ENCODE measurements around the gene KCNQ5. TPM values are rescaled to one million over a fixed set of nuclear protein-coding genes. Genes with fewer than 3 reads are reported as not detected.

Gene KCNQ5
- total RNA-seq, 1 donor from 2014 or later: 0.49 TPM

DNA sequence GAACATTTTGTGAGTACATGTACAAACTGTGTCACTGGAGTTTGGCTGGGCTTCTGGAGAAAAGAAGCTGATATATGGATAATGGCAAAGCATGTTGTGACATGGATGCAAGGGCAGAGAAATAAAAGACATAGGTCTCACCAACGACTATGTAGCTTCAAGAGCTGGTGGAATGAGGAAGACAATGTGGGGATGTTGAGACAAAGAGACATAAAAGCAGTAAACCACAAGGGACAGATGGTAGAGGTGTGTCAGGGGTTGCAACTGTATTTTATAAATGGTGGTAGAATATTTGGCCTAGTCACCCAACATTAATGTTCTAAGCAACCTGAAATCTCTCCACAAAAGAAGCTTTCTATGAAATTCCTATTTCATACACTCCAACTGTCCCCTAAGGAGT lies 199.0 kb downstream of the KCNQ5 start:
- intact Hi-C loops (cut with DNase I): loop anchor here (10.0 kb wide), 1 partner anchor 164 kb away; no protein-coding TSS in a partner anchor
- no peak for ATAC-seq
- DNase-seq (ENCODE audit: low spot score): no peak

DNA sequence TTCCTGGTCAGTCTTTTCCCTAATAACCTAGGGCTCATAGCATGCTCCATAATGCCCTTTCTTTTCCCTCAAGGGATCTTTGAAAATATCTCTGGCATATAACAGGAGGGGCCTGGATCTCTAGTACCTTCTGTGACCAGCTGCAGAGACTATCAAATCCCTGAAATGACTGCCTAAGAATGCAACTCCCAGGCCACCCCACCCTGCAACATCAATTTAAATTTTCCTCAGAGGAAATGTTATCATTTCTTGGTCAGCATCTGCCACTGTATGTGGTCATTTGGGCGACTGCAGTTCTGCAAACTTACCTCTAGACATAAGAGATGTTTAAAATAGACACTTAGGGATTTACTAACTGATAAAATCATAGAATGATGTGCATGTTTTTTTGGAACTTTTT lies 200.2 kb downstream of the KCNQ5 start:
- DNase-seq (ENCODE audit: low spot score) (no peak), ATAC-seq (no peak)
- intact Hi-C loops (cut with DNase I): loop anchor here (10.0 kb wide), 1 partner anchor 163 kb away; no protein-coding TSS in a partner anchor

DNA sequence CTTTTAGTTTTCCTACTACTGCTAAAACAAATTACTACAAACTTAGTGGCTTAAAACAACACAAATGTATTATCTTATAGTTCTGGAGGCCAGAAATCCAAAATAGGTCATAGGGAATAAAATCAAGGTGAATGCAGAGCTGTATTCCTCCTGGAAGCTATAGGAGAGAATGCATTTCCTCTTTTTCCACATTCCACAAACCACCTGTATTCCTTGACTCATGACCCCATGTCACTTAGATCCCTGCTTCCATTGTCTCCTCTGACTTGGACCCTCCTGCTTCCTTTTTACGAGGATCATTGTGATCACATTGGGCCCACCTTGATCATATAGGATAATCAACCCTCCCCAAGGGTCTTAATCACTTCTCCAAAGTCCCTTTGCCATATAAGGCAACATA lies 200.8 kb downstream of the KCNQ5 start:
- DNase-seq (ENCODE audit: low spot score) (no peak), ATAC-seq (no peak)
- intact Hi-C loops (cut with DNase I): loop anchor here (10.0 kb wide), 1 partner anchor 162 kb away; no protein-coding TSS in a partner anchor

DNA sequence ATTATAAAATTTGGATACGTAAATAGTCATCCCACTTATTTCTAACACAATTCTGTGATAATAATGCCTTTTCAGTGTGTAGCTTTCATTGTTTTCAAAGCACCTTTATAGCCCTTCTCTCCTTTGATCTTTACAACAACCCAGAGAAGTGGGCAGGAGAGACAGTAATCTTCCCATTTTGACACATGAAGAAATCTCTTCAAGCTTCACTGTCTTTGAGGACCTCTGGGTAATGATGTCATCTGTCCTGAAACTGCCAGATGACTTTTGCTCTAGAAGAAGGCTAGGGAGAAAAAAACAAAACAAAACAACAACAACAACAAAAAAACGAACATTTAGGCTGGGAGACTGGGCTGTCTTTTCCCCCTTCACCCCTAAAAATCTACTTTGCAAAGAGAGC lies 203.0 kb downstream of the KCNQ5 start:
- DNase-seq (ENCODE audit: low spot score): no peak
- intact Hi-C loops (cut with DNase I): loop anchor here (10.0 kb wide), 1 partner anchor 160 kb away; no protein-coding TSS in a partner anchor
- no peak for ATAC-seq

DNA sequence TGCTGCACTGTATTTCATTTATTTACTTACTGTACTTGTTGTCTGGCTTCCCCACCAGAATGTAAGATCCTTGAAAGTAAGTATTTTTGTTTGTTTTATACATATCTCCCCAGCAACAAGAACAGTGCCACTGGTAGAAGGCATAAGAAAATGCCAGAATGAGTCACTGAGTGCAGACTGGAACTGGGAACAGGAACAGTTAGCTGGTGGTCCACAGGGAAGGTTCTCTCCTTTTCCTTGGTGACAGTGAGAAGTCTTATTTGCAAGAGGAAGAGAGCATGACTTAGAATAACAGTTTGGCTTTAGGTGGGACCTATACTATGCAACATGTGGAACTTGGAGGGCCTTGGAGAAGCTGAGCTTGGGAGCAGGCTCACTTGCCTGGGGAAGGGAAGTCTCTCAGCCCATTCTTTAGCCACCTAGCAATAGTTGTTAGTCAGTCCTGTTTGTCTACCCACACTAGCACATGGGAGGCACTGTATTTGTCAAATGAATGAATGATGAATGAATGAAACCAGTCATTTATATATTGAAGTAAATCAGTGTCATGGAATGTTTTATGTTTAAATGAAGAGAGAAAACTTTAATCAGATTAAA lies 203.5 kb downstream of the KCNQ5 start:
- no peak for ATAC-seq
- intact Hi-C loops (cut with DNase I): loop anchor here (10.0 kb wide), 1 partner anchor 159 kb away; no protein-coding TSS in a partner anchor
- DNase-seq (ENCODE audit: low spot score): no peak

DNA sequence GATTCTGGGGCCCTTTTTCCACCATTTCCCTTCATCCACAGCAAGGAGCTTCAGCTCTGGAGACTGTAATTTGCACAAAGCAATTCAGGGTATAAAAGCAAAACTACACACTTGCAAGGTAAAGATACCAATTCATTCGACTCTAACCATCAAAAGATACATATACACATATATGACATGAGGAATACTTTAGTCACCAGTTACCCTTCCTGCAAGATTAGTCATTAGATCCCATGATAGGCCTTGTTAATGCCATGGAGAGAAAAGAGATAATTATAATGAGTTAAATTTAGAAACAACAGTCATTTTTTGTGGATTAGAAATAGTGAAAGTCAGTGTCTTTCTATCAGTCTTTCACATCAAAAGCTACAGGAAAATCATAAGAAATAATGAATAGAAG lies 204.2 kb downstream of the KCNQ5 start:
- DNase-seq (ENCODE audit: low spot score) (no peak), ATAC-seq (no peak)
- intact Hi-C loops (cut with DNase I): loop anchor here (10.0 kb wide), 1 partner anchor 159 kb away; no protein-coding TSS in a partner anchor

DNA sequence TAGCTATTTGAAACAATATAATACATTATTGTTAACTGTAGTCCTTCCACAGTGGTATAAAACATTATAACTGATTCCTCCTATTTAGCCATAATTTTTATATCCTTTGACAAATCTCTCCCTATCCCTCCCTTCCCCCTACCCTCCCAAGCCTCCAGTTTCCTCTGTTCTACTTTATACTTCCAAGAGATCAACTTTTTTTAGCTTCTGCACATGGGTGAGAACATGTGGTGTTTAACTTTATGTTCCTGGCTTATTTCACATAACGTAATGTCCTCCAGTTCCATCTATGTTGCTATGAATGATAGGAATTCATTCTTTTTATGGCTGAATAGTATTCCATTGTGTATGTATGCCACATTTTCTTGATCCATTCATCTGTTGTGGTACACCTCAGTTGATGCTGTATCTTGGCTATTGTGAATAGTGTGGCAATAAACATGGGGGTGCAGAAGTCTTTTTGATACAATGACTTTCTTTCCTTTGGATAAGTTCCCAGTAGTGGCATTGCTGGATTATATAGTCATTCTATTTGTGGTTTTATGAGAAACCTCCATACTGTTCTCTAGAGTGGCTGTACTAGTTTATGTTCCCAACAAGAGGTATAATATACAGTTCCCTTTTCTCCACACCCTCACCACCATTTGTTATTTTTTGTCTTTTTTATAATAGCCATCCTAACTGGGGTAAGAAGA lies 205.0 kb downstream of the KCNQ5 start:
- DNase-seq (ENCODE audit: low spot score): no peak
- no peak for ATAC-seq
- intact Hi-C loops (cut with DNase I): loop anchor here (10.0 kb wide), 1 partner anchor 158 kb away; no protein-coding TSS in a partner anchor

DNA sequence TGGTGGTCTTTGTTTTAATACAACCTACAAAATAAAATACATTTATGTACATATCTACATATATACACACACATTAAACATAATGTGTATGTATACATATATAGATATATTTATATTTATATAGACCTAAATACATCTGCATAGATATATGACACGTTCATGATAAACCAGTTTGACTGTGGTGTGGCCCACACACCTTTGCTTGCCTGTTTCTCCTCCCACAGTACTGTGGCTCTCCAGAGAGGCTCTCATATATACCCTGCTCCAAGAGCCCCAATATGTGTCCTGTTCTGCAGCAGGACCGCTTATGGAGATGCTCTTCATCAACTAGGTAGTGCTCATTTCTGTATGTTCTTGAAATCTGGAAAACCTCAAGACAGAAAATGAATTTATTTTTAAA lies 207.0 kb downstream of the KCNQ5 start:
- ATAC-seq (no peak), DNase-seq (ENCODE audit: low spot score) (no peak)
- intact Hi-C loops (cut with DNase I): loop anchor here (10.0 kb wide), 1 partner anchor 156 kb away; no protein-coding TSS in a partner anchor

DNA sequence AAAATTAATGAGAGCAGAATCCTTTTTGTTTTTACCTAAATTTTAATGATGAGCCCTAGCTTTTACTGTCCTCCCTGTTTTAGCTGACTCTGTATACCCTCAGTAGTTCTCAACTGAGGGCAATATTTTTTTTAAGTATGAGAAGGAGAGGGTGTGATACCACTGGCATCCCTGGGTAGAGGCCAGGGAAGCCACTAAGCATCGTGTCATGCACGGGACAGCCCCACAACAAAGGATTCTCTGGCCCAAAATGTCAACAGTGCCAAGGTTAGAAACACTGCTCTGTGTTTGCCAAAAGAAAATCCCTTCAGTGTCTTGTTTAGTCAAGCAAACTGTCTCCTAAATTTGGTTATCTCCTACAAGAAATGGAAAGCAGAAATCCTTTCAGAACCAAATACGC lies 210.4 kb downstream of the KCNQ5 start:
- ATAC-seq (no peak), DNase-seq (ENCODE audit: low spot score) (no peak)
- intact Hi-C loops (cut with DNase I): no loop called here

DNA sequence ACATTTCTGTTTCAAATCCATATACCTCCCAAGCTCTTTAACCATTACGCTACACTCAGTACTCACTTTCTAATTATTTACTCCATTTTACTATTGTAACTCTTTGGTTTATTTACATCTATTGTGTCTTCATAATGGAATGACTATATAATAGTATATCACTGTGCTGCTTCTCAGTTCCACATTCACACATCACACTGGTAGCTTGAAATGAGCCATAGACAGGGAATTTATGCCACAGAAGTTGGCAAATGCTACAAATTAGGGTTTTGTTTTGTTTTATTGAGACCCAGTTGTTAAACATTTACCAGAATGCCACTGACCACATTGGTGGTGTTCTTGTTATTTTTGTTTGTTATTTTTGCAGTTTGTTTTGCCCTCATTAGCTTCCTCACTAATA lies 213.9 kb downstream of the KCNQ5 start:
- no peak for DNase-seq (ENCODE audit: low spot score)
- no peak for ATAC-seq
- intact Hi-C loops (cut with DNase I): no loop called here

DNA sequence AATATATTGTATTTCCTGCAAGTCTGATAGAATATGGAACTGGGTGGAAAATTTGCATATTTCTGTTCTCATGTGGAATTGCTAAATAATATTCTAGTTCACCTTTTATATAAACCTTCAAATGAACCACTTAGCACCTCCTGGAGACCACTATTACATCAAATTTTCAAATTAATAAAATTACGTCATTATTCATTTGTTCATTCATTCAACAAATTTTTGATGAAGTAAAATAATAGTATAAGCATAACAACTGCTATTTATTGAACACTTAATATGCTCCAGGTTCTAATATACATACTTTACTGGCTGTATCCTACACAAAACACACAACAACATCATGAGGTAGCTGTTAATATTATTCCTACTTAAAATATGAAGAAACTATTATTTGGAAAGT lies 215.1 kb downstream of the KCNQ5 start:
- intact Hi-C loops (cut with DNase I): no loop called here
- no peak for ATAC-seq
- DNase-seq (ENCODE audit: low spot score): no peak

DNA sequence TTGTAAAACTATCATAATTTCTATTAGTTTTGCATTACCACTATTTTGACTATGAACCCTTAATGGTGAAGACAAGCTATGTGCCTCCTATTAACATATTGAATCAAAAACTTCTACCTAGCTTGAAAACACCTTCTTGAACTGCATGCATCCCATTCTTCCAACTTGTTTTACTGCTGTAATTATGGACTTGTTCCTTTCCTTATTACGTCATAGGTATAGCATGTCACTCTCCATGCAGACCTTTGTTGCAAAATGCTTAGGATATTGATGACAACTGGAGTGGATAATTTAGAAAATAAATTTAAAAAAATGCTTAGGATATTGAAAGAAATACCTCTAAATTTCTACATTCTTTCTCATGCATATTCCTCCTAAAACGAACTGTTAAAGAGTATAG lies 219.3 kb downstream of the KCNQ5 start:
- no peak for ATAC-seq
- intact Hi-C loops (cut with DNase I): no loop called here
- no peak for DNase-seq (ENCODE audit: low spot score)

DNA sequence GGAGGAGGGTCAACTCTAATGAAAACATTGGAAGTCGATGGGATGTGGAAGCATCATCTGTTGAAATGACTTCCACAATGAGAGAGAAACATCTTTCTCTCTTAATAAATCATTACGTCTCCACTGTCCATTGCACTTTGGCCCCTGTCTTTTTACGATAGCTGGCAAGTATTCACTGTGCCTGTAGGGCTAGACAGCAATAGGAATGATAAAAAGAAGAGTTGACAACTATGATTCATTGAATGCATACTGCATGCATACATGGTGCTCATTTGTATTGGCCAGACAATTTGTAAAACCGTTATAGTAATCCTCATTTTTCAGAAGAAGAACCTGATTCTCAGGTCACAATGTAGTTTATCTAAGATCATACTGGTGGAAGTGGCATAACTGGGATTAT lies 220.3 kb downstream of the KCNQ5 start:
- DNase-seq (ENCODE audit: low spot score) (no peak), ATAC-seq (no peak)
- intact Hi-C loops (cut with DNase I): no loop called here

DNA sequence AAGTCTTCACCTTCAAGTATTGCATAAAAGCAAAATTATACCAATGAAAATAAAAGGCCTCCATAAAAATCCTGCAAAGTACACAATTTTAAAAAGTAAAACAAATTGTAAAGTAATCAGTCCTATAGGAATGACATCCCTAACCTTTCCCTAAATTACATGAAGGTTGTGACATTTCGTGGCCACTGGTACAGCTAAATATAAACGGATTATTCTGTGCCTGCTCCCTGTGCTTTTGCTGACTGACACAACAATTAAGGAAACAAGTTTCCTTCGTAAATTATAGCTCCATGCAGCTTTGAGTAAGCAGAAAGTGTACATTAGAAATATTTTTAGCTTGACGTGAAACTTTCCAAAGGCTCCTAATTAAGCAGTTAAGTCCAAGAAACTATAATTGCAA lies 222.8 kb downstream of the KCNQ5 start:
- DNase-seq (ENCODE audit: low spot score) (no peak), ATAC-seq (no peak)
- intact Hi-C loops (cut with DNase I): no loop called here

DNA sequence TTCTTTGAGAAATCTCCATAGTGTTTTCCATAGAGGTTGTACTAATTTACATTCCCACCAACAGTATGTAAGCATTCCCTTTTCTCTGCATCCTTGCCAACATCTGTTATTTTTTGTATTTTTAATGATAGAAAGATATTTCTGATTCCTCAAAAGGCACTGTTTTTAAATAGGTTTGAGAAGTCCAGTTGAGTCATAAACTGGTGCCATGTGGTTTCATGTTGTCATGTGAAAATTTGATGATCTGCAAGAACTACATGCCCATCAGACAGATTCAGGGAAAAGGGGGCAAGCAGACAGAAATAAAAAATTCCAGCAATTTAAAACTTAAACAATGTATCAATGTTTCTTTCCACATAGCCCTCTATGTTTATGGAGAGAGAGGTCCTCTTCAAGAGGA lies 227.5 kb downstream of the KCNQ5 start:
- no peak for DNase-seq (ENCODE audit: low spot score)
- intact Hi-C loops (cut with DNase I): no loop called here
- no peak for ATAC-seq

DNA sequence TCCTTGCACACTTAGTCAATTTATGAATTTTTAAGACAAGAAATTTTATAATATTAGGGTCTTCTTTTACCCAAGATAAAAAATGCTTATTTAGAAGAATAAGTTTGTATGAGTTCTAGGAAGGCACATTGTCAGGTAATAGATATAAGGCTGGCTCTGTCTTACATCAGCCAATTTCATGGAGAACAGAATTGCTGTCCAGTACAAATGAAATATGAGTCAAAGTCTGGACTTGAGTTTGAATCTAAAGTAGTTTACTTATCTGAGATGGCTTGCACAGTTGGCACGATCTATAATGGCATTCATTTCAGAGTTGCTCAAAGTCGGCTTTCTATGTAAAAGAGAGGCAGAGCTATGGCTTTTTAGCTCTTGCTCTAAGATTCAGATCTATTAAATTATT lies 228.2 kb downstream of the KCNQ5 start:
- intact Hi-C loops (cut with DNase I): no loop called here
- DNase-seq (ENCODE audit: low spot score) (no peak), ATAC-seq (no peak)

DNA sequence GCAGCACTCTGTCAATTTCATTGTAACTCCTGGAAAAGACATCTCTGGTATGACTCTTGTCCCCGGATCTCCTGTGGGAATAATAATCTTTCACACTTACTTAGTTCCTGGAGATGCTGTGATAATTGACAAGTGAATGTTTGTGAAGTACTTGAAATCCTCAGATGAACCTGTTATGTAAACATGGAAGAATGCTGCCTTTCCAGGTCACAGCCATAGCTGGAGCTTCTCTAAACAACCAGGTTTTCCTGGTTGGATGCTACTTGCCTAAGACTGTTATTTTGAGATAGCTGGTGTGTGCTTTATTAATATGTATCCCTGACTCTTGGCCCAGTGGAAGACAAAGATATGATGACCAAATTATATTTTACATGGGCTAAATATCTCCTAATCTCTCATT lies 228.6 kb downstream of the KCNQ5 start:
- DNase-seq (ENCODE audit: low spot score): no peak
- intact Hi-C loops (cut with DNase I): no loop called here
- no peak for ATAC-seq

DNA sequence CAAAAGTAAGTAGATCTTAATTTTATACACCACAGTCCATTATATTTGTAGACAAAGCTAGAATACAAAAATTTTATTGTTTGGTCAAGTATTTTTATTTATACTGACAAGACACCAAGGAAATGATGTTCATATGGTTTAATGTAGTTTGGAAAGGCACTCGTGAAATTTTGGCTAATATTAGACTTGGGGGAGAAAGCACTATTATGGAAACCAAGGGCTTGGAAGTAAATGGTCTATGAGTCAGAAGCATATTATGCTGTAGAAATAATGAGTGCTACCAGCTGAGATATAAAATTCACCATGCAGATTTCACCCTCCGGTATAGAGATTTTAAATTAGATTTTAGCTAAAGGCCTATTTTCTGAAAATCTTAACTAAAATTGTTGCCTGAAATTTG lies 233.6 kb downstream of the KCNQ5 start:
- intact Hi-C loops (cut with DNase I): no loop called here
- ATAC-seq: no peak
- DNase-seq (ENCODE audit: low spot score): no peak

DNA sequence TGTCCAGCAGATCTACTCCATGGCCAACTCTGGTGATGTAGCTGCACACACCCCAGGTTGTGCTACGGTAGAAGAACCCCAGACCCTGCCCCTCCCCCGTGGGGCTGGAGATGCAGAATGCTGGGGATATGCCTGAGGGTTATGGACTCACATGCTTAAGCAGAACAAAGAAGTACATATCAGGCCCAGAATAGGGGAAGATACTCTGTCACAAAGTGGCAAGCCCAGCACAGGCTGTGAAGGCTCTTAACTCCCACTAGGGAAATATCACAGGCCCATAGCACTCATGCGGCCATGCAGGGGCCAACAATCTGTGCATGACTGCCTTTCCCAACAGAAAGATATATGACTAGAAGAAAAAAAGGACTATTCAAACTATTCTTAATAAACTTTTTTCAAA lies 234.9 kb downstream of the KCNQ5 start:
- DNase-seq (ENCODE audit: low spot score): no peak
- ATAC-seq: no peak
- intact Hi-C loops (cut with DNase I): no loop called here

DNA sequence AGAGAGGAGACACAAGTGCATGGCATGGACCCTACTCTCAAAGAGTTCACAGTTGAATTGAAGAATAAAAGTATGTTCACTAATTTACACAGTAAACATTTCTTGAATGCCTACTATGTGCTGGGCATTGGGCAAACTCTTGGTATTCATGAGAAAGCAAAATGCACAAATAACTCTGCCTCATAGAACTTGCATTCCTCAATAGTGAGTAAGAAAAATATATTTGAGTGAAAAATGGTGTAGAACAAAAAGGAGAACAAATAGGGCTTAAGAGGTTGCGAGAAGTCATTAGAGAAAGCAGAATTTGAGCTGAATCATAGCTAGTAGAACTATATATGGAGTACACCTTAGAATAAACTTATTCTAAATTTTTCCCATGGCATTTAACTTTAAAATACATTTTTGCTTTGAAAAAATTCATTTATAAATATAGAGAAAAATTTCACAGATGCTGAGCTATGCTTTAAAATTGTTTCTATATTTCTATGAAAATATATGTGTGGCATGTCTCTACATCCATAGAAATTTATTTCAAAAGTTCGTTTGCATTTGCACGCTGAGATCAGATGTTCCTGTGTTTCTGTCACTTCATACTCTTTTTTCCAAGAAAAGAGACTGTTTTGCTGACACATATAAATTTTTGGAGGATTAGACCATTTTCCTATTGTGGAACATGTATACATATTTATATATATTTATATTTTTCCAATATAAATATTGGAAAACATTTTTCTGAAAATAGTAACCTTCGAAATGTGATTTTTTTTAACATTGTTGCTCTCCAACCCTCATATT lies 236.1 kb downstream of the KCNQ5 start:
- ATAC-seq (no peak), DNase-seq (ENCODE audit: low spot score) (no peak)
- intact Hi-C loops (cut with DNase I): no loop called here
